PC-3 (cell line): ENCODE data around the gene NCOA1.

Experiments used
- EZH2 ChIP-seq: fragments of 300-600 bp; sonication (generic); IDR thresholded peaks from one replicate; pipeline ENCODE4 v1.6.1; 2017; ENCODE audit warnings: antibody characterized with exemption, mild to moderate bottlenecking, low read length; ENCODE audit not compliant: unreplicated experiment
- TF ChIP-seq, protein P1 (sequence below): fragments of 300-600 bp; sonication (generic); conservative IDR thresholded peaks from 2 replicates; pipeline ENCODE4 v1.5.1; 2017; ENCODE audit warnings: antibody characterized with exemption, low read depth, mild to moderate bottlenecking, low read length

DNA sequence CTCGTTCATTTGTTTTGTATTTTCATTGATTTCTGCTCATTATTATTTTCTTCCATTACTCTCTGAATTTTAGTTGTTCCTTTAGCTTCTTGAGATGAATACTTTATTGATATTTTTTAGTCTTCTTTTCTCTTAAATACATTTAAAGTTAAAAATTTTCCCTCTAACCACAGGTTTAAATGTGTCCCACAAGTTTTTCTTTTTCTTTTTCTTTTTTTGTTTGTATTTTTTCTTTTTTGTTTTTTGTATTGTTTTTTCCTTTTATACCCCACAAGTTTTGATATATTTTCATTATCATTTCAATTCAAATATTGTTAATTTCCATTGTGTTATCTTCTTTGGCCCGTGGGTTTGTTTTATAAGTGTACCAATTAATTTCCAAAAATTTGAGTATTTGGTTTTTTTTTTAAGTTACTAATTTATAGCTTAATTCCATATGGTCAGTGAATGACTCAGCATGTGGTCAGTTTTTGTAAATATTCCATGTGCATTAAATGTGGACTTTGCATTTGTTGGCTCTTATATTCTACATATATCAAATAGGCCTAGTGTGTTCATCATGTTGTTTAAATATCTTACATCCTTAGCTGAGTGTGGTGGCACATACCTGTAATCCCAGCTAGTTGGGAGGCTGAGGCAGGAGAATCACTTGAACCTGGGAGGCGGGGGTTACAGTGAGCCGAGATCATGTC lies 318.4 kb downstream of the NCOA1 start:
- no peak for TF ChIP-seq EZH2
- TF ChIP-seq, protein P1, sequence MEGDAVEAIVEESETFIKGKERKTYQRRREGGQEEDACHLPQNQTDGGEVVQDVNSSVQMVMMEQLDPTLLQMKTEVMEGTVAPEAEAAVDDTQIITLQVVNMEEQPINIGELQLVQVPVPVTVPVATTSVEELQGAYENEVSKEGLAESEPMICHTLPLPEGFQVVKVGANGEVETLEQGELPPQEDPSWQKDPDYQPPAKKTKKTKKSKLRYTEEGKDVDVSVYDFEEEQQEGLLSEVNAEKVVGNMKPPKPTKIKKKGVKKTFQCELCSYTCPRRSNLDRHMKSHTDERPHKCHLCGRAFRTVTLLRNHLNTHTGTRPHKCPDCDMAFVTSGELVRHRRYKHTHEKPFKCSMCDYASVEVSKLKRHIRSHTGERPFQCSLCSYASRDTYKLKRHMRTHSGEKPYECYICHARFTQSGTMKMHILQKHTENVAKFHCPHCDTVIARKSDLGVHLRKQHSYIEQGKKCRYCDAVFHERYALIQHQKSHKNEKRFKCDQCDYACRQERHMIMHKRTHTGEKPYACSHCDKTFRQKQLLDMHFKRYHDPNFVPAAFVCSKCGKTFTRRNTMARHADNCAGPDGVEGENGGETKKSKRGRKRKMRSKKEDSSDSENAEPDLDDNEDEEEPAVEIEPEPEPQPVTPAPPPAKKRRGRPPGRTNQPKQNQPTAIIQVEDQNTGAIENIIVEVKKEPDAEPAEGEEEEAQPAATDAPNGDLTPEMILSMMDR: no peak
